Lower lobe of right lung (tissue), 2 donors: ENCODE results near the gene ZFYVE19. TPM values are rescaled to one million over a fixed set of nuclear protein-coding genes. Genes with fewer than 3 reads are reported as not detected.

Experiments
- ATAC-seq, 2 donors: fragments of 200-7000 bp; cut with Tn5 transposase; one replicate each; pipeline ENCODE4 v1.9.1; 2020 to 2022; ENCODE audit warnings: mild to moderate bottlenecking in 2 of 2, moderate library complexity in 2 of 2
- DNase-seq: peaks from one replicate; pipeline ENCODE4 v3.0.0-alpha.2; 2020
- H3K27ac ChIP-seq: fragments of 200-600 bp; one replicate; pipeline ENCODE4 v1.8.0; 2022
- H3K27me3 ChIP-seq: fragments of 200-600 bp; one replicate; pipeline ENCODE4 v1.8.0; 2022; ENCODE audit warnings: low read depth
- H3K36me3 ChIP-seq: fragments of 200-600 bp; one replicate; pipeline ENCODE4 v1.8.0; 2022; ENCODE audit warnings: mild to moderate bottlenecking
- H3K4me1 ChIP-seq: fragments of 200-600 bp; one replicate; pipeline ENCODE4 v1.8.0; 2022
- H3K4me3 ChIP-seq: fragments of 200-600 bp; one replicate; pipeline ENCODE4 v1.8.0; 2022; ENCODE audit warnings: mild to moderate bottlenecking
- H3K9me3 ChIP-seq: fragments of 200-600 bp; one replicate; pipeline ENCODE4 v1.8.0; 2022
- CTCF ChIP-seq: fragments of 200-600 bp; IDR thresholded peaks from one replicate; pipeline ENCODE4 v1.8.0; 2022; ENCODE audit warnings: antibody characterized with exemption, mild to moderate bottlenecking
- intact Hi-C: fragments of 100-400 bp; cut with DNase I; formaldehyde crosslinking; loops from one replicate; pipeline ENCODE4 v1.11.0; 2022
- total RNA-seq: library from RNA; stranded (reverse); fragmentation: NEBNext Ultra II Directional; extraction: Animal tissue kit (Norgen Biotek cat#: 25700); gene quantifications from one replicate; pipeline ENCODE4 v1.2.1, GENCODE V29; 2021
- donor health status: DM: no; HTN: yes; CAD: no; lungs with severe emphysema.

ZFYVE19 gene
- total RNA-seq, 1 donor from 2014 or later: 29.6 TPM

GRCh38 chr15:40844696-40845030 lies 37.8 kb downstream of the ZFYVE19 start:
- Histone ChIP-seq H3K36me3 (no peaks in the 10 kb centered on the region), H3K9me3 (no peaks in the 10 kb centered on the region), H3K27ac (peak overlapping the region; percentile 83), H3K27me3 (peaks cover 16% of the 10 kb centered on the region), H3K4me3 (peak overlapping the region; percentile 71), H3K4me1 (peaks cover 45% of the 10 kb centered on the region)
- ATAC-seq (peak; percentile 31 to 51), DNase-seq (peak; percentile 73)
- intact Hi-C loops: no loop called here
- TF ChIP-seq CTCF: no peak

DNA sequence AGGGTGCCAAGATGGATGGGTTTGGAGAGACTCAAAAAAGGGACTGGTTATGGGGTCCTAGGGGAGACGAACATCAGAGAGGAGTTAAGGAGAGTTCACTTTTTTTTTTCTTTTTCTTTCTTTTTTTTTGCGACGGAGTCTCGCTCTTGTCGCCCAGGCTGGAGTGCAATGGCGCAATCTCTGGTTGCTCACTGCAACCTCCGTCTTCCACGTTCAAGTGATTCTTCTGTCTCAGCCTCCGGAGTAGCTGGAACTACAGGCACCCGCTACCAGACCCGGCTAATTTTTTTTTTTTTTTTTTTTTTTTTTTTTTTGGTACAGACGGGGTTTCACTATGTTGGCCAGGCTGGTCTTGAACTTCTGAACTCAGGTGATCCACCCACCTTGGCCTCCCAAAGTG lies 38.1 kb downstream of the ZFYVE19 start:
- ATAC-seq (peak in 1 of 2 donors; percentile 6), DNase-seq (no peak)
- Histone ChIP-seq H3K27me3 (peaks cover 16% of the 10 kb centered on the region), H3K27ac (peak overlapping the region; percentile 83), H3K9me3 (no peaks in the 10 kb centered on the region), H3K4me3 (peak overlapping the region; percentile 71), H3K4me1 (peaks cover 45% of the 10 kb centered on the region), H3K36me3 (peaks cover 2% of the 10 kb centered on the region)
- intact Hi-C loops: no loop called here
- no peak for TF ChIP-seq CTCF

DNA sequence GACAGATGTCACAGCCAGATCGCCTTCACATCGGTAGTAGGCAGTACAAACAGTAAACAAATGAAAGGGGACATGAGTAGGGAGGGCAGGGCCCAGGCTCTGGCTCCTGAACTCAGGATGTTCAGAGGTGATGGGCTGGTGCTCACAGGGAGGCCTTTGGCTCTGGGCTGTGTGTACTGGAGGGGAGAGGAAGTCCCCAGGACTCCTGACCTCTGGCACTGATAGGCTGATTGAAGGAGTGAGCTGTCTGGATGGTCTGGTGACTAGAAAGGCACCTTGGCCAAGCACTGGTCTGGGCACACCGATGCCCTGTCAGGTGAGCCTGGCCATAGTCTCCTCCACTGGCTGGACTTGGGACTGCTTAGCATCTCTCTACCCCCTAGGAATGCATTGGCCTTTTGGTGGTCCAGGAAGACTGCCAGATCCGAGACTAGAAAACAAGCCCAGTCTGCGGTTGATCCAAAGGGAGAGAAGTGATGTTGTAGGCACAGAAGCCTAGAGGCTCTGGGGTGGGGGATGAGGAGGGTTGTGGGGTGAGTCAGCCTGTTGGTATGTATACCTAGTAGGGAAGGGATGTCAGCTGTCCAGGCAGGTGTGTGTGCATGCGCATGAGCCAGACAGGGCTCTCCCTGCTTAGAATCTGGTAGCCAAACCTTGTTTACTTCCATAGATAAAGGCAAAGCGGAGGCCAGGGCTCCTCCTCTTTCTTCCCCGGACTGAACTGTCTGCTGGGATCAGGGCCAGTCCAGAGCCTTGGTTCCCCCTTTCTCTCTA lies 38.8 kb downstream of the ZFYVE19 start:
- Histone ChIP-seq H3K27me3 (peaks cover 16% of the 10 kb centered on the region), H3K9me3 (no peaks in the 10 kb centered on the region), H3K36me3 (peaks cover 9% of the 10 kb centered on the region), H3K27ac (peak overlapping the region; percentile 83), H3K4me1 (peaks cover 45% of the 10 kb centered on the region), H3K4me3 (peak overlapping the region; percentile 71)
- intact Hi-C loops: no loop called here
- no peak for TF ChIP-seq CTCF
- ATAC-seq: peak; percentile 82 to 84
- peak; percentile 80 for DNase-seq

DNA sequence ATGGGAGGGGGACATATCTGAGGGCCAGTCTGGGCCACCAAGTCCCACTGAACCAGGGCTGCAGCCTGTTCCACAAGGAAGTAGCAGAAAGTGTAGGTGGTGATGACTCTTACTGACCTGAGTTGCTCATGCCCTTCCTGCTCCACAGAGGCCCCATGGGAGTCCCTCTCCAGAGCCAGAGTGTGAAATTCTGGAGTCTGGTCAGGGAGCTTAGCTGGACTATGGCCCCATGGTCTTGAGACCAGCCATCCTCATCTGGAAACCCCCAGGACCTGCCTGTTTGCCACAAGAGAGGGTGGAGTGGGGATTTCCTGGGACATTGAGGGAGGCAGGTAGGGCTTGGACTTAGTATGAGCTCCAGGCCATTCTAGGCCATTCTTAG lies 39.9 kb downstream of the ZFYVE19 start:
- H3K4me1 ChIP-seq: peaks cover 45% of the 10 kb centered on the region

DNA sequence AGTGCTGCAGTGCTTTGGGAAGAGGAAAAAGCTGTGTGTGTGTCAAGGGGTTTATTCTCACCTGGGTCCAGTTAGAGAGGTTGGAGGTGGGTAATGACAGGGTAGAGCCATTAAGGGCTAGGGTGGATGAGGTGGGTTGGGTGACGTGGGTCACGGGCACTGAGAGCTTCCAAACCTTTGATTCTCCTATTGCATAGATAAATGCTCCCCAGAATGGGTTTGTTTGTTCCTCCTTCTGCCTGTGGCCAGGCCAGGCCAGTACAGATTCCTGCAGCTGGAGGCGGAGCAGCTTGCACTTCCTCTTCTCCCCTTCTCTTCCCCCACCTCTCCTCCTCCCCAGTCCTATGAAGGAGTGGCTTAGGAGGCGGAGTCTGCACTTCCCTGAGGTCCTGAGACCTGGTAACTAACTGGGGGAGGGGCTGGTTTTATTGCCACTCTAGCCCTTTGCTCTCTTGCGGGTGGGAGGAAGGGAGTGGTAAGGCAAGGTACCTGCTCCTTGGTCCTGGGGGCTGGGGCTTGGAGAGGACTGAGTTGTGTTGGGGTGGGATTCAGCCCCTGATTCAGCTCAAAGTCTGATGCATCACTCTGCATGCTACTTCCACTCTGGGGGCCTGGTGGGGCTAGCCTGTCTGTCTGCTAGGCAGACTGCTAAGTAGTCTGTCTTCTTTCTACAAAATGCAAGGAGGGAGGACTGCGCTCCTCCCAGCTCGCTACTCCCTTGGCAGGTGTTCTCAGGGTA lies 40.5 kb downstream of the ZFYVE19 start:
- no peak for TF ChIP-seq CTCF
- peaks cover 45% of the 10 kb centered on the region for H3K4me1 ChIP-seq
- H3K9me3 ChIP-seq: no peaks in the 10 kb centered on the region
- peak overlapping the region; percentile 83 for H3K27ac ChIP-seq
- DNase-seq (peak; percentile 89), ATAC-seq (peak; percentile 76 to 89)
- H3K27me3 ChIP-seq: peaks cover 16% of the 10 kb centered on the region
- intact Hi-C loops: no loop called here
- H3K4me3 ChIP-seq: peak overlapping the region; percentile 71
- peaks cover 13% of the 10 kb centered on the region for H3K36me3 ChIP-seq

More for the DNA sequence above, 39.9 kb downstream of the ZFYVE19 start:
- Histone ChIP-seq H3K27me3 (peaks cover 16% of the 10 kb centered on the region), H3K9me3 (no peaks in the 10 kb centered on the region), H3K36me3 (peaks cover 13% of the 10 kb centered on the region), H3K4me3 (peak overlapping the region; percentile 71), H3K27ac (peak overlapping the region; percentile 83)
- DNase-seq: no peak
- no peak for TF ChIP-seq CTCF
- ATAC-seq: peak in 1 of 2 donors; percentile 1
- intact Hi-C loops: no loop called here
